Lower lobe of right lung (tissue), 2 donors: Measurements from ENCODE around the gene APBB2. TPM values are rescaled to one million over a fixed set of nuclear protein-coding genes. Genes with fewer than 3 reads are reported as not detected.

ENCODE experiments used
- ATAC-seq, 2 donors: fragments of 200-7000 bp; cut with Tn5 transposase; one replicate each; pipeline ENCODE4 v1.9.1; 2020 to 2022; ENCODE audit warnings: mild to moderate bottlenecking in 2 of 2, moderate library complexity in 2 of 2
- DNase-seq: peaks from one replicate; pipeline ENCODE4 v3.0.0-alpha.2; 2020
- H3K27ac ChIP-seq: fragments of 200-600 bp; one replicate; pipeline ENCODE4 v1.8.0; 2022
- H3K27me3 ChIP-seq: fragments of 200-600 bp; one replicate; pipeline ENCODE4 v1.8.0; 2022; ENCODE audit warnings: low read depth
- H3K36me3 ChIP-seq: fragments of 200-600 bp; one replicate; pipeline ENCODE4 v1.8.0; 2022; ENCODE audit warnings: mild to moderate bottlenecking
- H3K4me1 ChIP-seq: fragments of 200-600 bp; one replicate; pipeline ENCODE4 v1.8.0; 2022
- H3K4me3 ChIP-seq: fragments of 200-600 bp; one replicate; pipeline ENCODE4 v1.8.0; 2022; ENCODE audit warnings: mild to moderate bottlenecking
- H3K9me3 ChIP-seq: fragments of 200-600 bp; one replicate; pipeline ENCODE4 v1.8.0; 2022
- intact Hi-C: fragments of 100-400 bp; cut with DNase I; formaldehyde crosslinking; loops from one replicate; pipeline ENCODE4 v1.11.0; 2022
- total RNA-seq: library from RNA; stranded (reverse); fragmentation: NEBNext Ultra II Directional; extraction: Animal tissue kit (Norgen Biotek cat#: 25700); gene quantifications from one replicate; pipeline ENCODE4 v1.2.1, GENCODE V29; 2021
- TF ChIP-seq, protein P1 (sequence below): fragments of 200-600 bp; IDR thresholded peaks from one replicate; pipeline ENCODE4 v1.8.0; 2022; ENCODE audit warnings: antibody characterized with exemption, mild to moderate bottlenecking
- donor health status: DM: no; HTN: yes; CAD: no; lungs with severe emphysema.

APBB2 gene
- total RNA-seq, 1 donor from 2014 or later, result 59.3 TPM

DNA sequence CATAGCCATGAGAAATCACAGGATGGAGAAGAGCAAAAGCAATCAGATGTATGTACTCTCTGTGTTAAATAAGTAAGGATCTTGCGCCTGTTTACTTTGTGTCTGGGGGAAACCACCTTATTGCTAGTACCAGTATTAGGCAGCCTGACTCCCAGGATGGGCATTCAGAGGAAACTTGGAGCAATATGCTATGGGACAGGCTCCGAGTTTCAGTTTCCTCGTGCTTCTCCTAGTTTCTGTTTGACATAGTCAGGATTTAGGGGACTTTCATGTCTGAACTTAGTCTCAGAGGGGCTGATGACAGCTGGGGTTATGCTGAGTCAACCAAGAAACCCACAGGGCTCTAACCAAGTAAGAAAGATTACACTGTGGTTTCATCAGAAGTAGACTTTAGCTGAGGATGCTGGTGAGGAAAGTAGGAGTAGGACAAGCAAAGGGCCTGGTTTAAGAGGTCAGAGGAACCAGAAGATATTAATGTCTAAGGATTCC lies 451.1 kb downstream of the APBB2 start:
- H3K4me3 ChIP-seq, result no peak overlapping the region
- ATAC-seq (peak in 1 of 2 donors; percentile 26), DNase-seq (no peak)
- intact Hi-C loops, result no loop called here
- H3K27ac ChIP-seq, result no peak overlapping the region
- TF ChIP-seq, protein P1, sequence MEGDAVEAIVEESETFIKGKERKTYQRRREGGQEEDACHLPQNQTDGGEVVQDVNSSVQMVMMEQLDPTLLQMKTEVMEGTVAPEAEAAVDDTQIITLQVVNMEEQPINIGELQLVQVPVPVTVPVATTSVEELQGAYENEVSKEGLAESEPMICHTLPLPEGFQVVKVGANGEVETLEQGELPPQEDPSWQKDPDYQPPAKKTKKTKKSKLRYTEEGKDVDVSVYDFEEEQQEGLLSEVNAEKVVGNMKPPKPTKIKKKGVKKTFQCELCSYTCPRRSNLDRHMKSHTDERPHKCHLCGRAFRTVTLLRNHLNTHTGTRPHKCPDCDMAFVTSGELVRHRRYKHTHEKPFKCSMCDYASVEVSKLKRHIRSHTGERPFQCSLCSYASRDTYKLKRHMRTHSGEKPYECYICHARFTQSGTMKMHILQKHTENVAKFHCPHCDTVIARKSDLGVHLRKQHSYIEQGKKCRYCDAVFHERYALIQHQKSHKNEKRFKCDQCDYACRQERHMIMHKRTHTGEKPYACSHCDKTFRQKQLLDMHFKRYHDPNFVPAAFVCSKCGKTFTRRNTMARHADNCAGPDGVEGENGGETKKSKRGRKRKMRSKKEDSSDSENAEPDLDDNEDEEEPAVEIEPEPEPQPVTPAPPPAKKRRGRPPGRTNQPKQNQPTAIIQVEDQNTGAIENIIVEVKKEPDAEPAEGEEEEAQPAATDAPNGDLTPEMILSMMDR, result no peak
- no peaks in the 10 kb centered on the region for H3K27me3 ChIP-seq
- no peaks in the 10 kb centered on the region for H3K9me3 ChIP-seq
- no peaks in the 10 kb centered on the region for H3K4me1 ChIP-seq
- no peaks in the 10 kb centered on the region for H3K36me3 ChIP-seq

Other genes with a start within 250 kb of the APBB2 start
- 8.4 TPM for gene UCHL1, start 42.4 kb upstream of the APBB2 start, total RNA-seq